Measurements from ENCODE around the gene SP2. TPM values are rescaled to one million over a fixed set of nuclear protein-coding genes. Genes with fewer than 3 reads are reported as not detected.

The SP2 gene
- 10 to 100 TPM; 24.6 to 25.6 TPM for total RNA-seq

DNA sequence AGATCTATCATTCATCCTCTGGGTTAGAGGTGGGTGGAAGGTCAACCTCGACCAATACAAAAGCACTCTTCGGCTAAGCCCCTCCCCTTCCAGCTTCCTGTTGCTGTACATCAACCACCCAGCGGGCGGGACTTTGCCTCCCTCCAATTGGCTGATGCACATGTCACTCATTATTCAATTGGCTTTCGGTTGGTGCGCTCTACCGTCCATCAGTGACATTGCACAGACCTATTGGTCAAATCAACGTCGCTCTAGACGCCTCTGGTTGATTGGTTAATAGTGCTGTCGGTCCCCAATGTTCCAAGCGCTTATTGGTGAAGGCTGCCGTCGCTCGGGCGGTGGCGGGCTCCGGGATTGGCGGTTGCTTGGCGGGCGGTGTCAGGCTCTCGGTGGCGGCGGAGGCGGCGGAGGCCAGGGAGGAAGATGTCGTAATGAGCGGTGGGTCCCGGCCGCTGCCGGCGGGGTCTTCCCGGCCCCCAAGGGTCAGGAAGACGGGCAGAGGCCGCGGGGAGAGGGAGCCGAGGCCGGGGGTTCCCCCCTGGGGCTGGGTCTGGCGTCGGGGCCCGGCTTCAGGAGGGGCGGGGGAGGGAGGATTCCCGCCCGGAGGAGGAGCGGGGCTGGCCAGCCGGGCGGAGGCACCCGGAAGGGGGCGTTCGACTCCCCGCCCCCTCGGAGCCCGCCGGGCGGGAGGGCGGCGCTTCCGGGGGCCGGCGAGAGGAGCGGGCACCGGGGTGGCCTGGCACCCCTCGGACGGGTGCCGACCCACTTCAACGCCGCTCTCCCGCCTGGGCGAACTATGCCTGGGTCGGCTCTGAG is at the start of gene SP2:
TSS of gene SP2 (plus strand) at position 381 of the 816 bp plus-strand sequence. CDS start at position 432, 51 bp downstream.
- CTCF ChIA-PET = interaction anchor here (1.0 to 15.6 kb wide), 12 partner anchors 12 to 122 kb away, joined by 3 to 411 read pairs (median 4); partner anchors contain the start of genes CDK5RAP3, LRRC46, MRPL10 and SCRN2
- H3K27me3 Mint-ChIP-seq = no peaks in the 10 kb centered on the region
- H3K4me1 Mint-ChIP-seq = peaks cover 48% of the 10 kb centered on the region
- H3K9me3 Mint-ChIP-seq = no peaks in the 10 kb centered on the region
- POLR2A ChIA-PET = interaction anchor here (0.5 to 2.9 kb wide), 53 partner anchors 10 to 1781 kb away, joined by 3 to 58 read pairs (median 4); partner anchors contain the start of genes CDK5RAP3, KPNB1, LRRC46 and MRPL10
- DNase-seq = peak; percentile 100
- peak within 1 kb of the TSS; percentile 95 for H3K27ac Mint-ChIP-seq
- H3K36me3 Mint-ChIP-seq (ENCODE audit: low read depth) = peaks cover 31% of the 10 kb centered on the region
- peak within 1 kb of the TSS; percentile 91 for H3K4me3 Mint-ChIP-seq

DNA sequence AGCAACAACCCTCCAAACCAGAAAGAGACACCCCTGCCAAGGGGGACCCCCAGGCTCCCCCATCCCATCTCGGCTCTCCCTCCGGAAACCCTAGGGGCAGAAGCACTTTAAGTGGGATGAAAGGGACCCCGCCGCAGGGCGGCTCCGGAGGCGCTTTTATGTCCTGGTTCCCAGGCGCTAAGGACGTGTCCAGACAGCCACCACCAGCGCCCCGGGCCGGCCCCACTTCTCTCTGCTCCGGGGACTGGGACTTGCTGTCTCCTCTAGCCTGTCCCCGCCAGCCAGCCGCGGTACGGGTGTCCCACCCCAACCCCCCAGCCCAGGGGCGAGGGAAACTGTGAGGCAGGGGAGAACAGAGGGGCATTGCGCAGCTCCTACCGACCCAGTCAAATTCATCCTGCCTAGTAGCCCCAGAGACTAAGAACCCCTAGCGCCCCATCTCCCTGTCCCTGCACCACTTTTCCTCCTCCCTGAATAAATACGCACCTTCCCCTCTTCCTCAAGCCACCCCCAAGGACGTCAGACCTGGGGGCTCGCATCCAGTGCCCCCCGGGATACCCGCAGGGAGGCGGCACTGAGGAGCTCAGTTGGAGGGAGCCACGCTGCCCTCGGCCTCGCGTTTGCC is 49.2 kb upstream of the SP2 start:
- CTCF ChIA-PET = interaction anchor here (1.0 to 14.7 kb wide), 5 partner anchors 16 to 171 kb away, joined by 3 to 411 read pairs (median 6); partner anchors contain the start of genes MRPL10 and SP2
- H3K4me3 Mint-ChIP-seq = no peak overlapping the region

DNA sequence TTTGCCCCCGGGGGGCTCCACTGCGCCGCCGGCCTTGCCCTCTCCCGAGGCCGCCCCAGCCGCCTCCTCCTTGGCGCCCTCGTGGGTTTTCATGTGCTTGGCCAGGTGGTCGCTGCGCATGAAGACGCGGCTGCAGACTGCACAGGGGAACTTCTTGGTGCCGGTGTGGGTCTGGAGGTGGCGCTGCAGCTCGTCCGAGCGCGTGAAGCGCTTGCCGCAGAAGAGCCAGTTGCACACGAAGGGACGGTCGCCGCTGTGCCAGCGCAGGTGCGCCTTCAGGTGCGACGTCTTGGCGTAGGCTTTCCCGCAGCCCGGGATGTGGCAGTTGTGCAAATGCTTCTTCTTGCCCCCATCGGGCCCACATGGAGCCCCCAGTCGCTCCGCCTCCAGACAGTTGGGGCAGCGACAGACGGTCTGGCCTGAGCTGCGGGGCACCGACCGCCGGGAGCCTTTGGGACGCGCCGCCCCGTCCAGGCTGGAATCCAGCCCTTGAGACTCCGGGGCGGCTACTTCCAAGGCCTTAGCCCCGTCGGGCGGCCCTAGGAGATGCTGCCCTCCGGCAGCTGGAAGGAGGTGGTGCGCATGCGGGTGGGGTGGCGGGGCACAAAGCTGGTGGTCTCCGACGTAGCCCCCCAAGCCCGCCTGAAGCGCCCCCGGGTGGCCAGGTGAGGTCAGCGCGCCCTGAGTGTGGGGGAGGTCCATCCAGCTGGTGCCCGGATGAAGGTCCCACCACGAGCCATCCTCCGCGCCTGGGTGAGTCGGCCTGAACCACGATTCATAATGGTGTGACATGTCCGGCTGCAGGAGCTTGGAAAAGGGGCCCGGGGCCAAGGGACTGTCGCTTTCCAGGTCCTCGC is 48.5 kb upstream of the SP2 start:
- Mint-ChIP-seq H3K27me3 (peaks cover 70% of the 10 kb centered on the region), H3K4me3 (no peak overlapping the region), H3K9me3 (no peaks in the 10 kb centered on the region), H3K4me1 (peaks cover 21% of the 10 kb centered on the region), H3K36me3 (ENCODE audit: low read depth) (no peaks in the 10 kb centered on the region), H3K27ac (no peak overlapping the region)
- ChIA-PET POLR2A (interaction anchor here (0.9 to 1.0 kb wide), 4 partner anchors 16 to 48 kb away, joined by 3 to 4 read pairs (median 3); partner anchors contain the start of genes LRRC46, MRPL10 and SP2), CTCF (interaction anchor here (0.8 to 14.7 kb wide), 7 partner anchors 15 to 170 kb away, joined by 3 to 411 read pairs (median 3); partner anchors contain the start of genes MRPL10, PNPO and SP2)
- no peak for DNase-seq

More for the DNA sequence above, 49.2 kb upstream of the SP2 start:
- no peaks in the 10 kb centered on the region for H3K36me3 Mint-ChIP-seq (ENCODE audit: low read depth)
- H3K27ac Mint-ChIP-seq = no peak overlapping the region
- H3K9me3 Mint-ChIP-seq = no peaks in the 10 kb centered on the region
- DNase-seq = no peak
- peaks cover 63% of the 10 kb centered on the region for H3K27me3 Mint-ChIP-seq
- POLR2A ChIA-PET = interaction anchor here (0.9 to 1.0 kb wide), 2 partner anchors 15 to 48 kb away, joined by 3 read pairs; partner anchors contain the start of genes LRRC46 and MRPL10
- peaks cover 20% of the 10 kb centered on the region for H3K4me1 Mint-ChIP-seq

DNA sequence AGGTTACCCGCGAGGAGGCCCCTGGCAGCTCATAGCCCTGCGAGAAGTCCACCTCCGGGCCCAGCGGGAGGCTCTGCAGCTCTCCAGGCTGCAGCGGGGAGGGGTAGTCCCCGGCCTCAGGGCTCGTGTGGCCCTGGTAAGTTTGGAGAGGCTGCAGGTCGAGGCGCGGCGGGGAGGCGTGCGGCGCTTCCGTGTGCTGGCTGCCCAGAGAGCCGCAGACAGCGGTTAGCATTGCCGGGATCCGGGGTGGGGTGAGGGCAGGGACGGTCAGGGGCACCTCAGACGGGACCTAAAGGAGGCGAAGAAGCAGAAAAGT is 47.9 kb upstream of the SP2 start:
- Mint-ChIP-seq H3K36me3 (ENCODE audit: low read depth) (no peaks in the 10 kb centered on the region), H3K27me3 (peaks cover 76% of the 10 kb centered on the region)

DNA sequence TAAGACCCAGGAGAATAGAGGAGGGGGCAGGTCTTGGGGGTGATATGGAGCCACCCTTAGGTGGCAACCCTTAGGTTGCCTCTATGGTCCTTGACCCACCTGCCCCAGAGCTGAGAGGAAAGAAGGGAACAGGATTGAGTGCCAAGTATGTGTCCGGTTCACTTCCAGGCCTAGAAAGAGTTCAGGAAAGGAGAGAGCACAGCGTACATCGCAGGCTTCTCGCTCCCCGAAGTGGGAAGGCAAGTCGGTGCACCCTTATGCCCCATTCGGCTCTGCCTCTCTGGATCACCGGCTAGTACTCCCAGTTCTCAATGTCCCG is 45.7 kb upstream of the SP2 start:
- no peak for DNase-seq
- no peaks in the 10 kb centered on the region for H3K36me3 Mint-ChIP-seq (ENCODE audit: low read depth)
- no peak overlapping the region for H3K27ac Mint-ChIP-seq
- peaks cover 84% of the 10 kb centered on the region for H3K27me3 Mint-ChIP-seq
- H3K4me3 Mint-ChIP-seq = no peak overlapping the region
- POLR2A ChIA-PET = interaction anchor here (0.7 to 3.1 kb wide), 2 partner anchors 9 to 46 kb away, joined by 3 to 17 read pairs; partner anchors contain the start of gene SP2
- CTCF ChIA-PET = interaction anchor here (0.9 to 14.7 kb wide), 6 partner anchors 9 to 161 kb away, joined by 3 to 411 read pairs (median 4); partner anchors contain the start of genes CDK5RAP3, SCRN2 and SP2
- H3K4me1 Mint-ChIP-seq = peaks cover 15% of the 10 kb centered on the region
- H3K9me3 Mint-ChIP-seq = no peaks in the 10 kb centered on the region

More for the DNA sequence above, 47.9 kb upstream of the SP2 start:
- ChIA-PET POLR2A (interaction anchor here (0.9 to 1.0 kb wide), 3 partner anchors 17 to 47 kb away, joined by 3 to 4 read pairs (median 3); partner anchors contain the start of genes LRRC46, MRPL10 and SP2), CTCF (interaction anchor here (0.8 to 14.7 kb wide), 4 partner anchors 31 to 131 kb away, joined by 3 to 411 read pairs (median 6); partner anchors contain the start of genes PNPO and SP2)
- Mint-ChIP-seq H3K4me1 (peaks cover 17% of the 10 kb centered on the region), H3K27ac (no peak overlapping the region), H3K4me3 (no peak overlapping the region), H3K9me3 (no peaks in the 10 kb centered on the region)
- no peak for DNase-seq

DNA sequence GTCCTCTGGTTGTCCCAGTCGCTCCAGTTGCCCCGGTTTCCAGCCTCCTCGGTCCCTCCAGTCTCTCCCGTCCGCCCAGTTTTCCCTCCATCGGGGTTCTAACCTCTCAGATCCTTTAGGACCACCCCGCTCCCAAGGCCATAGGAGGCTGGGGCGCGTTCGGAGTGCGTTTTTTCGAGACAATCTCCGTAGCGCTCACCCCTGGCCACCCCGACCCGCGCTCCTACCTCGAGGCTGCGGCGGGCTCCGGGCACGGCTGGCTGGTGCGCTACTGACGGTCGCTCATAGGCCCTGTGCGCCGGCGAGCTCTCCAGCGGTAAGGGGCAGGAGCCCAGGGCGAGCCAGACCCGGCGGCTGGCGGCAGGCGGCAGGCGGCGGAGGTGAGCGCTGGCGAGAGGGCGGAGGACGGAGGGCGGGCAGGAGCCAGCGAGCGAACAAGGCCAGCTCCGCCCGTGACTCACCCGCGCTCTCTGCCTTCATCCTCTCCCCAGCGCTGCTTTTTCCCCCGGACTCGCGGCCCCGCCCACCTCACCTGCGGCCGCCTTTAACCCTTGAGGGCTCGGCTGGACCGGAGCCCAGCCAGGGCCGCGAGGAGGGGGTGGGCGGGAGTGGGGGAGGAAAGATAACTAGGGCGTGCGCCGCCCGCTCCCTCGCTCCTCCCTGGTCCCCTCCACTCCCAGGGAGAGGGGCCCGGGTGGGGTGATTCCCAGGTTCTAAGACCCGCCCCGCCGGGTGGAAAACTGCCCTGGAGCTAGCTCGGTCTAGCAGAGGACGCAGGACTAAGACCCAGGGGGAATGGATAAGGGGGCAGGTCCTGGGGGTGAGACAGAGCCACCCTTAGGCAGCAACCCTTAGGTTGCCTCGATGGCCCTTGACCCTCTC is 45.1 kb upstream of the SP2 start, which contains the start of gene SP6:
TSS of gene SP6 (minus strand) at position 472 of the 882 bp plus-strand sequence. CDS start 2,734 bp downstream, outside the sequence.
- ChIA-PET CTCF (interaction anchor here (1.0 to 14.7 kb wide), 5 partner anchors 9 to 160 kb away, joined by 4 to 411 read pairs (median 4); partner anchors contain the start of genes CDK5RAP3, SCRN2 and SP2), POLR2A (interaction anchor here (0.7 to 3.1 kb wide), 2 partner anchors 8 to 45 kb away, joined by 3 to 17 read pairs; partner anchors contain the start of gene SP2)
- H3K4me3 Mint-ChIP-seq = no peak within 1 kb of the TSS
- H3K9me3 Mint-ChIP-seq = no peaks in the 10 kb centered on the region
- peaks cover 84% of the 10 kb centered on the region for H3K27me3 Mint-ChIP-seq
- H3K4me1 Mint-ChIP-seq = peaks cover 15% of the 10 kb centered on the region
- no peaks in the 10 kb centered on the region for H3K36me3 Mint-ChIP-seq (ENCODE audit: low read depth)
- H3K27ac Mint-ChIP-seq = no peak within 1 kb of the TSS
- DNase-seq = peak; percentile 65

DNA sequence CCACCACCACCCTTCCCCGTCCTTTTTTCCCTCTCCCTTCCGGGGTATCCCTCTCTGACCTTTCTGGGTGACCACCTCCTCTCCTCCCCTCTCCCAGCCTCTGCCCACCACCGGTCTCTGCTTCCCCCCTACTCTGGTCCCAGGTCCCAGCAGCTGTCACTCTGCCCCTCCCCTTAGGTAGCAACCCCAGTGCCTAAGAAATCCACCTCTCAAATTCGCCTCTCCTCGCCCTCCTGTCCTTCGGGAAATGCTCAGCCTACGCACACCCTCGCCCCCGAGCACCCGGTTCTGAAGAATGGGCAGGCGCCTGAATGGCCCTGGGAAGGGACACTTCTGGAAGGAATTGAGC is 44.3 kb upstream of the SP2 start:
- no peaks in the 10 kb centered on the region for H3K36me3 Mint-ChIP-seq (ENCODE audit: low read depth)
- ChIA-PET CTCF (interaction anchor here (14.7 kb wide), 1 partner anchor 37 kb away, joined by 411 read pairs; the partner anchor contains the start of gene SP2), POLR2A (interaction anchor here (0.9 to 3.1 kb wide), 2 partner anchors 38 to 44 kb away, joined by 3 to 17 read pairs; partner anchors contain the start of gene SP2)
- no peak for DNase-seq
- H3K27me3 Mint-ChIP-seq = peaks cover 85% of the 10 kb centered on the region
- H3K9me3 Mint-ChIP-seq = no peaks in the 10 kb centered on the region
- H3K27ac Mint-ChIP-seq = no peak overlapping the region
- H3K4me1 Mint-ChIP-seq = peaks cover 15% of the 10 kb centered on the region
- no peak overlapping the region for H3K4me3 Mint-ChIP-seq

DNA sequence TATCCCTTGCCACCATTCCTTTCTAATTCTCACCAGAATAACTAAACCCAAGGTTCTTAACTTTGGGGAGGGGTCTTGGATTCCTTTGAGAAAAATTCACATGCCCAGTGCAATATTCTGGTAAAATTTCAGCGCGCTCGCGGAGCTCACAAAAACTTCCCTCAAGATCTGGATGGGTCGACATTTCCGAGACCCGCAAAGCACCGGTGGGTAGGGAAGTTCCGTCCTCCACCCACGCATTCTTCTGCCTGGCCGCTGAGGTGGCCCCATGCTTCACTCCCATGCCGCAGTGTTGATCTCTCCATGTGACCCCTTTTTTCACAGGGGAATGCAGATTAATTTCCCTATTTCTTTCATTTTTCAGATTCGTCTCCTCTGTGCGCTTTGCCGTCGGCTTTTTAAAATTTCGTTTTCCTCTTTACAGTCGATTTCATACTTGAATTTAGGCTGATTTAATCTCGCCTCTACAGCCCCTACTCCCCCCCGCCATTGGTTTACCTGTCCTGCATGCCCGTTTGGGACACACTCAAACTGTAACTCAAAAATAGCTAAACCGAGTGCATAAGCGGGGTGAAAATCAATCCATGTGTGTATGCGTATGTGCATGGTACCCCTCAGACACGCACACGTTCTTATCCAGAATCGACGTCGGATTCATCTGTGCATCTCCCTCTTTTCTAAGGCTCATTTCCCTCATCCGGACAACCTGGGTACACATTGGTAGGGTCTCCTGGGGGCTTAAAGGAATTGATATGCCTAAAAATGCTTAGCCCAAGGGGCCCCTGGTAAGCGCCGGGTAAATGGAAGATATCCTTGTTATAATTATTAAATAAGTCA is 43.7 kb upstream of the SP2 start:
- no peak overlapping the region for H3K27ac Mint-ChIP-seq
- H3K27me3 Mint-ChIP-seq = peaks cover 84% of the 10 kb centered on the region
- ChIA-PET CTCF (interaction anchor here (14.7 kb wide), 1 partner anchor 36 kb away, joined by 411 read pairs; the partner anchor contains the start of gene SP2), POLR2A (interaction anchor here (0.9 to 1.5 kb wide), 2 partner anchors 38 to 43 kb away, joined by 3 to 5 read pairs; no protein-coding TSS in a partner anchor)
- no peak for DNase-seq
- H3K36me3 Mint-ChIP-seq (ENCODE audit: low read depth) = no peaks in the 10 kb centered on the region
- no peak overlapping the region for H3K4me3 Mint-ChIP-seq
- no peaks in the 10 kb centered on the region for H3K9me3 Mint-ChIP-seq
- peaks cover 15% of the 10 kb centered on the region for H3K4me1 Mint-ChIP-seq

DNA sequence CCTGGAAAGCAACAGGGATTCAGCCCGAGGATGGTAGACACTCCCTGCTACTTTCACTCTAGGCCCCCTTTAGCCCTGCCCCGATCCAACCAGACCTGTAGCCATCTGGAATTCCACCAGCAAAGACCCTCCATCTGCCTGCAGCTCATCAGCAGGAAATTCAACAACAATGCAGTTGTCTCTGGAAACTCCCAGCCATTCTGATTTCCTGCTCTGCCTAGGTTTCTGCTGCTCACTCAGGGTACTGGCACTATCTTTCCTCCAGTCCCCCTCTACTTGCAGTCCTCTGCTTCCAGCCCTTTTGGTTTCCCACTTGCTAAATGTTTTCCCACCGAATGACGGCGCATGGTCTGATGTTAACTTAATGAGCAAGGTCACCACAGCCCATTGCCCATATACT is 42.4 kb upstream of the SP2 start:
- H3K4me1 Mint-ChIP-seq = peaks cover 15% of the 10 kb centered on the region
- ChIA-PET CTCF (interaction anchor here (14.7 kb wide), 1 partner anchor 35 kb away, joined by 411 read pairs; the partner anchor contains the start of gene SP2), POLR2A (interaction anchor here (1.2 to 1.5 kb wide), 2 partner anchors 22 to 42 kb away, joined by 3 to 5 read pairs; partner anchors contain the start of genes LRRC46 and MRPL10)
- H3K4me3 Mint-ChIP-seq = no peak overlapping the region
- no peak overlapping the region for H3K27ac Mint-ChIP-seq
- no peaks in the 10 kb centered on the region for H3K36me3 Mint-ChIP-seq (ENCODE audit: low read depth)
- peaks cover 83% of the 10 kb centered on the region for H3K27me3 Mint-ChIP-seq
- DNase-seq = no peak
- no peaks in the 10 kb centered on the region for H3K9me3 Mint-ChIP-seq

DNA sequence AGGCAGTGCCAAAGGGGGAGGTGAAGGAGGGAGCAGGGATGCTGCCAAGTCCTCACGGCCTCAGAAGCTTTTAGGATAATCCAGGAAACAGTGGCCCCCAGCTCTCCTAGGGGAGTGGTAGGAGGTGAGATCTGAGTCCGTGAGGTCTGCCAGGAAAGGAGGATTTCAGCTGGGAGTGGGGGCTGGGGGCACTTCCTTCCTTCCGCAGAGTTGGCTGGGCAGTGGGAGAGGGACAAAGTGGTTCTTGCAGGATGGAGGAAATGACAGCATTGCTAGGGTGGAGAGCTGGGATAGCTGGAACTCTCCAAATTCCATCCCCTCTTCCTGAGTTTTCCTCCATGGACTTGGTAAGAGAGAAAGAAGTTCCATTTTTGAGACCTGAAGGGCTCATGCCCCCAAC is 40.3 kb upstream of the SP2 start:
- H3K4me1 Mint-ChIP-seq = peaks cover 10% of the 10 kb centered on the region
- no peak for DNase-seq
- peaks cover 76% of the 10 kb centered on the region for H3K27me3 Mint-ChIP-seq
- no peak overlapping the region for H3K27ac Mint-ChIP-seq
- H3K9me3 Mint-ChIP-seq = no peaks in the 10 kb centered on the region
- no peak overlapping the region for H3K4me3 Mint-ChIP-seq
- CTCF ChIA-PET = interaction anchor here (0.7 to 1.8 kb wide), 3 partner anchors 12 to 34 kb away, joined by 3 to 7 read pairs (median 3); no protein-coding TSS in a partner anchor
- H3K36me3 Mint-ChIP-seq (ENCODE audit: low read depth) = no peaks in the 10 kb centered on the region
- POLR2A ChIA-PET = interaction anchor here (1.4 kb wide), 1 partner anchor 40 kb away, joined by 6 read pairs; the partner anchor contains the start of gene SP2
